SU-DHL-6 (cell line): Measurements from ENCODE around the gene TIPRL.

Source experiments
- H2AFZ ChIP-seq: fragments of 200-600 bp; sonication (generic); 2 replicates; pipeline ENCODE4 v1.6.1; 2014; ENCODE audit warnings: low read depth, mild to moderate bottlenecking, moderate library complexity, mixed read lengths, antibody characterized with exemption, low read length; ENCODE audit not compliant: severe bottlenecking
- H3F3A ChIP-seq: fragments of 200-600 bp; shearing (Covaris generic); 2 replicates; pipeline ENCODE4 v1.6.0; 2016; ENCODE audit warnings: antibody characterized with exemption, mild to moderate bottlenecking; ENCODE audit not compliant: insufficient read depth
- H3K27ac ChIP-seq: fragments of 200-600 bp; sonication (generic); 2 replicates; pipeline ENCODE4 v1.5.1; 2016; ENCODE audit warnings: low read depth, mild to moderate bottlenecking, low read length, moderate library complexity, mixed read lengths
- H3K27me3 ChIP-seq: fragments of 200-600 bp; sonication (generic), shearing (Covaris generic); 2 replicates; pipeline ENCODE4 v1.6.0; 2014; ENCODE audit warnings: mild to moderate bottlenecking, low read length
- H3K36me3 ChIP-seq: fragments of 200-600 bp; sonication (generic); 2 replicates; pipeline ENCODE4 v1.6.1; 2014; ENCODE audit warnings: mild to moderate bottlenecking, low read length, mixed read lengths
- H3K4me2 ChIP-seq: fragments of 300-600, 200-600 bp; shearing (Covaris generic), sonication (generic); 2 replicates; pipeline ENCODE4 v1.6.0; 2014; ENCODE audit warnings: low read length, low read depth, mild to moderate bottlenecking; ENCODE audit not compliant: poor library complexity, severe bottlenecking
- H3K4me3 ChIP-seq: fragments of 200-600 bp; sonication (generic); 2 replicates; pipeline ENCODE4 v1.5.1; 2014; ENCODE audit warnings: antibody characterized with exemption, low read length, mild to moderate bottlenecking, mixed read lengths; ENCODE audit not compliant: insufficient read depth, poor library complexity, severe bottlenecking
- H3K79me2 ChIP-seq: fragments of 200-600 bp; sonication (generic); 2 replicates; pipeline ENCODE4 v1.6.1; 2014; ENCODE audit warnings: mild to moderate bottlenecking, low read length, moderate library complexity; ENCODE audit not compliant: insufficient read depth
- H3K9ac ChIP-seq: fragments of 200-600 bp; sonication (generic); 2 replicates; pipeline ENCODE4 v1.7.0; 2014; ENCODE audit warnings: mild to moderate bottlenecking, low read length
- H3K9me2 ChIP-seq: fragments of 200-600 bp; sonication (generic); replicated peaks from 2 replicates; pipeline ENCODE4 v1.6.1; 2014; ENCODE audit warnings: low read length; ENCODE audit not compliant: insufficient read depth
- H3K9me3 ChIP-seq: fragments of 200-600 bp; sonication (generic); 2 replicates; pipeline ENCODE4 v1.6.1; 2014; ENCODE audit warnings: low read length, mixed read lengths; ENCODE audit not compliant: insufficient read depth
- H4K20me1 ChIP-seq: fragments of 200-600 bp; sonication (generic); 2 replicates; pipeline ENCODE4 v1.6.1; 2014; ENCODE audit warnings: low read depth, mild to moderate bottlenecking, antibody characterized with exemption, low read length, moderate library complexity, mixed read lengths
- CTCF ChIP-seq: fragments of 200-600 bp; sonication (generic); IDR thresholded peaks from one replicate; pipeline ENCODE4 v1.5.1; 2017; ENCODE audit warnings: antibody characterized with exemption, mild to moderate bottlenecking, low read length, moderate library complexity; ENCODE audit not compliant: insufficient read depth, poor library complexity, severe bottlenecking
- EZH2phosphoT487 ChIP-seq: fragments of 200-600 bp; sonication (generic), shearing (Covaris generic); conservative IDR thresholded peaks from 2 replicates; pipeline ENCODE4 v1.6.1; 2018; ENCODE audit warnings: mild to moderate bottlenecking, antibody characterized with exemption, low read length, moderate library complexity, mixed read lengths

The TIPRL gene

GRCh38 chr1:168220470-168220871, 41.7 kb downstream of the TIPRL start:
- Histone ChIP-seq H3K9me3 (no peaks in the 10 kb centered on the region), H3F3A (no peaks in the 10 kb centered on the region), H2AFZ (no peak overlapping the region), H3K9me2 (no peaks in the 10 kb centered on the region), H3K79me2 (no peaks in the 10 kb centered on the region), H4K20me1 (no peaks in the 10 kb centered on the region), H3K27me3 (no peaks in the 10 kb centered on the region), H3K27ac (no peak overlapping the region), H3K36me3 (no peaks in the 10 kb centered on the region), H3K4me2 (no peak overlapping the region), H3K9ac (no peak overlapping the region), H3K4me3 (no peak overlapping the region)
- TF ChIP-seq EZH2phosphoT487, result no peak
- TF ChIP-seq CTCF, result no peak

DNA sequence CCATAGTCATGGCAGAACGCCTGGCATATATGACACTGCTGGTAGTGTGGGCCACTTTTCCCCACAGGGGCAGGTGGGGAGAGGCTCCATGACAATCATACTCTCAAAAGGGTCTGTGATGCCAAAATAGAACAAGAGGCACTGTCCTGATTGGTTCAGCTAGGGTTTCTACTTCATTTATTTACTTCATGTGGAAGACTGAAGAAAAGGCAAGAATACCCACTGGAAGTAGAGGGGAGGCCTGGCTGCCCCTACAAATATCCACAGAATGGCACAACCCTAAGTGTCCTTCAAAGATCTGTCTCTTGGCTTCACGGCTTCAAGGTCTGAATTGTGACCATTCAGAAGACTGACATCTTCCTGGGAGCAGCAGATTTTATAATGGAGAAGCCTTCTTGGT, 42.5 kb downstream of the TIPRL start:
- no peak overlapping the region for H3K27ac ChIP-seq
- no peaks in the 10 kb centered on the region for H3K9me3 ChIP-seq
- no peaks in the 10 kb centered on the region for H3K36me3 ChIP-seq
- TF ChIP-seq CTCF (no peak), EZH2phosphoT487 (no peak)
- H3K27me3 ChIP-seq, result no peaks in the 10 kb centered on the region
- peaks cover 4% of the 10 kb centered on the region for H3K79me2 ChIP-seq
- H2AFZ ChIP-seq, result no peak overlapping the region
- H3K4me2 ChIP-seq, result no peak overlapping the region
- no peak overlapping the region for H3K4me3 ChIP-seq
- no peaks in the 10 kb centered on the region for H4K20me1 ChIP-seq
- H3F3A ChIP-seq, result no peaks in the 10 kb centered on the region
- no peaks in the 10 kb centered on the region for H3K9me2 ChIP-seq
- no peak overlapping the region for H3K9ac ChIP-seq

GRCh38 chr1:168223261-168223660, 44.5 kb downstream of the TIPRL start:
- Histone ChIP-seq H4K20me1 (no peaks in the 10 kb centered on the region), H3F3A (no peaks in the 10 kb centered on the region), H3K4me3 (no peak overlapping the region), H2AFZ (no peak overlapping the region), H3K9me3 (no peaks in the 10 kb centered on the region), H3K4me2 (no peak overlapping the region), H3K36me3 (no peaks in the 10 kb centered on the region), H3K79me2 (peaks cover 24% of the 10 kb centered on the region), H3K9ac (no peak overlapping the region), H3K9me2 (no peaks in the 10 kb centered on the region), H3K27me3 (no peaks in the 10 kb centered on the region), H3K27ac (no peak overlapping the region)
- TF ChIP-seq CTCF (no peak), EZH2phosphoT487 (no peak)
